IMR-90 (cell line): Measurements from ENCODE around the gene GRN.

ENCODE experiments used
- CHD1 ChIP-seq: IDR thresholded peaks from 2 replicates; pipeline ENCODE4 v1.6.1; 2012; ENCODE audit warnings: low read depth, low read length, improper control_type of control experiment
- FOS ChIP-seq: fragments of 150-350 bp; IDR thresholded peaks from 2 replicates; pipeline ENCODE4 v1.6.1; 2016; ENCODE audit warnings: low read depth, low read length
- MAFK ChIP-seq: IDR thresholded peaks from 2 replicates; pipeline ENCODE4 v1.6.1; 2012; ENCODE audit warnings: low read depth, low read length, improper control_type of control experiment
- MXI1 ChIP-seq: IDR thresholded peaks from 2 replicates; pipeline ENCODE4 v1.6.1; 2012; ENCODE audit warnings: low read depth, mild to moderate bottlenecking, low read length, moderate library complexity, borderline replicate concordance
- POLR2A ChIP-seq: IDR thresholded peaks from 2 replicates; pipeline ENCODE4 v1.6.1; 2012; ENCODE audit warnings: mild to moderate bottlenecking, low read depth, low read length
- RAD21 ChIP-seq: IDR thresholded peaks from 2 replicates; pipeline ENCODE4 v1.6.1; 2012; ENCODE audit warnings: low read length, improper control_type of control experiment
- RCOR1 ChIP-seq: IDR thresholded peaks from 2 replicates; pipeline ENCODE4 v1.6.1; 2012; ENCODE audit warnings: mild to moderate bottlenecking, low read length, improper control_type of control experiment; ENCODE audit not compliant: insufficient replicate concordance
- RFX5 ChIP-seq: IDR thresholded peaks from 2 replicates; pipeline ENCODE4 v1.8.0; 2012; ENCODE audit warnings: low read depth, mild to moderate bottlenecking, low read length, moderate library complexity
- SMC3 ChIP-seq: fragments of 150-350 bp; IDR thresholded peaks from 2 replicates; pipeline ENCODE4 v1.6.1; 2016; ENCODE audit warnings: low read depth, mild to moderate bottlenecking, antibody characterized with exemption, low read length, moderate library complexity
- TF ChIP-seq, protein P1 (sequence below): conservative IDR thresholded peaks from 2 replicates; pipeline ENCODE4 v1.5.1; 2012; ENCODE audit warnings: mild to moderate bottlenecking, low read depth, low read length, improper control_type of control experiment
- TF ChIP-seq, protein P2 (sequence below): fragments of 150-350 bp; IDR thresholded peaks from 2 replicates; pipeline ENCODE4 v1.6.1; 2017; ENCODE audit warnings: mild to moderate bottlenecking, antibody characterized with exemption, low read length, low read depth

DNA sequence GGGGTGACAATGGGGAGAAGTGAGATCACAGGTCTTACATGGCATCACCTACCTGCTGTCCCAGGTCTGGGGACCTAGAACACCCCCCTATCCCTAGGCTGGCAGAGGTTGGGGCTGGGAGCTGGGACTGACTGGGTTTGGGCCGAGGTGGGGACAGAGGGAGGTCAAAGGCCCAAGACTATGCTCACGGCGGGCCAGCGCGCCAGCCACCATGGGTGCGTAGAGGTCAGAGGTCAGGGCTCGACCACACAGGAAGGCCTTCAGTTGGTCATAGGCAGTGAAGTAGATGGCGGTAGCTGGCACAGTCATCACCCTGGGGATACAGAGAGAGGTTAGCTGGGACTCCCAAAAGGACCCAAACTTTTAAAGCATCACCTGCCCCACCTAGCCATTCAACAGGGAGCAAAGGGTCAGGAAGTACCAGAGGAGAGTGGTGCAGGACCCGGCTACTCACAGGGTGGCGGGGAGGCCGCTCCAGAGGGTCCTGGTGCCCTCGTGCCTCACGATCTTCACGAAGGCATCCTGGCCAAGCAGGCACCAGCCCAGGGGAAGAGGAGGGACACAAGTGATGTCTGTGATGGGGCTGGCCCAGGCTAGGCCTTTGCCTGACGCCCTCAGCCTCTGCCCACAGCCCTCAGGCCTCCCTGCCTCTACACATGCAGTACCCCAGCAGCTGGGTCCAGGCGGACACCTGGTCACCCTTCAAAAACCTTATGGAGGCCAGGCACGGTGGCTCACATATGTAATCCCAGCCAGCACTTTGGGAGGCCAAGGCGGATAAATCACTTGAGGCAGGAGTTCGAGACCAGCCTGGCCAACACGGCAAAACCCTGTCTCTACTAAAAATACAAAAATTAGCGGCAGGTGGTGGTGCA is 23.6 kb upstream of the GRN start:
- no peak for TF ChIP-seq POLR2A
- TF ChIP-seq, protein P1, sequence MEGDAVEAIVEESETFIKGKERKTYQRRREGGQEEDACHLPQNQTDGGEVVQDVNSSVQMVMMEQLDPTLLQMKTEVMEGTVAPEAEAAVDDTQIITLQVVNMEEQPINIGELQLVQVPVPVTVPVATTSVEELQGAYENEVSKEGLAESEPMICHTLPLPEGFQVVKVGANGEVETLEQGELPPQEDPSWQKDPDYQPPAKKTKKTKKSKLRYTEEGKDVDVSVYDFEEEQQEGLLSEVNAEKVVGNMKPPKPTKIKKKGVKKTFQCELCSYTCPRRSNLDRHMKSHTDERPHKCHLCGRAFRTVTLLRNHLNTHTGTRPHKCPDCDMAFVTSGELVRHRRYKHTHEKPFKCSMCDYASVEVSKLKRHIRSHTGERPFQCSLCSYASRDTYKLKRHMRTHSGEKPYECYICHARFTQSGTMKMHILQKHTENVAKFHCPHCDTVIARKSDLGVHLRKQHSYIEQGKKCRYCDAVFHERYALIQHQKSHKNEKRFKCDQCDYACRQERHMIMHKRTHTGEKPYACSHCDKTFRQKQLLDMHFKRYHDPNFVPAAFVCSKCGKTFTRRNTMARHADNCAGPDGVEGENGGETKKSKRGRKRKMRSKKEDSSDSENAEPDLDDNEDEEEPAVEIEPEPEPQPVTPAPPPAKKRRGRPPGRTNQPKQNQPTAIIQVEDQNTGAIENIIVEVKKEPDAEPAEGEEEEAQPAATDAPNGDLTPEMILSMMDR, result no peak
- TF ChIP-seq, protein P2, sequence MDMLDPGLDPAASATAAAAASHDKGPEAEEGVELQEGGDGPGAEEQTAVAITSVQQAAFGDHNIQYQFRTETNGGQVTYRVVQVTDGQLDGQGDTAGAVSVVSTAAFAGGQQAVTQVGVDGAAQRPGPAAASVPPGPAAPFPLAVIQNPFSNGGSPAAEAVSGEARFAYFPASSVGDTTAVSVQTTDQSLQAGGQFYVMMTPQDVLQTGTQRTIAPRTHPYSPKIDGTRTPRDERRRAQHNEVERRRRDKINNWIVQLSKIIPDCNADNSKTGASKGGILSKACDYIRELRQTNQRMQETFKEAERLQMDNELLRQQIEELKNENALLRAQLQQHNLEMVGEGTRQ, result no peak
- TF ChIP-seq FOS, result no peak
- TF ChIP-seq MXI1, result no peak
- no peak for TF ChIP-seq RAD21
- TF ChIP-seq CHD1, result no peak
- no peak for TF ChIP-seq MAFK
- no peak for TF ChIP-seq RFX5
- no peak for TF ChIP-seq SMC3
- TF ChIP-seq RCOR1, result no peak
